ENCODE measurements around the gene TSKU. TPM values are rescaled to one million over a fixed set of nuclear protein-coding genes. Genes with fewer than 3 reads are reported as not detected.

TSKU gene
- total RNA-seq, 2 experiments from 2014 or later: 0.35 to 0.38 TPM

- CTCF ChIA-PET: interaction anchor here (0.9 kb wide), 1 partner anchor 72 kb away, joined by 3 read pairs; no protein-coding TSS in a partner anchor
- intact Hi-C loops (cut with micrococcal nuclease): no loop called here
- Mint-ChIP-seq H3K9me3 (no peaks in the 10 kb centered on the region), H3K27ac (no peak overlapping the region), H3K27me3 (ENCODE audit: low read depth) (peaks cover 19% of the 10 kb centered on the region), H3K36me3 (ENCODE audit: low read depth) (no peaks in the 10 kb centered on the region), H3K4me3 (no peak overlapping the region), H3K4me1 (ENCODE audit: low read depth) (no peaks in the 10 kb centered on the region)
- DNase-seq: no peak
Observed at GRCh38 chr11:76846441-76846840, 63.3 kb downstream of the TSKU start.

Other genes starting within 250 kb of the TSKU start
- gene LRRC32, start 112.6 kb upstream of the TSKU start, total RNA-seq: 1 to 10 TPM; 2.5 to 3.0 TPM
- gene ACER3, start 77.6 kb downstream of the TSKU start, total RNA-seq: 10 to 100 TPM in 1 of 2 experiments, 1 to 10 TPM in 1; 7.6 to 10.0 TPM

All from activated naive CD4-positive, alpha-beta T cell treated with anti-CD3 and anti-CD28 coated beads for 36 hours (primary cell).